Measurements from ENCODE around the gene SIPA1L3. TPM values are rescaled to one million over a fixed set of nuclear protein-coding genes. Genes with fewer than 3 reads are reported as not detected.

The SIPA1L3 gene
- total RNA-seq, 4 donors from 2014 or later = 11.1 to 25.3 (median 14.5) TPM

DNA sequence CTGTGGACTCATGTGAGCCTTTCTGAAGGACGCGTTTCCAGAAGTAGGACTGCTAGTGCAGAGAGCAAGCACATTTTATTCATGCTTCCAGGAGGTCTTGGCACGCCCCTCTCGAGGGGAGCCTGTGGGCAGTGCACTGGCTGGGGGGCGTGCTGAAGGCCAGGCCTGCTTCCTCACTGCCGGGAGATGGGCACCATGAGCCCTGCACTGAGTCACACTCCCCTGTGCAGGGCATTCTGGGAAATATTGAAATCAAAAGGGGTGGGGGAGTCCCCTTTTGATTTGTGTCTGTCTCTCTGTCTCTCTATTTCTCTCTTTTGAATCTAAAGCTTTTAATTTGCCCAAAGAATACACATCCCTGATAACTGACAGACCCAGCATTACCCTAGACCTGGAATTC, 283.1 kb downstream of the SIPA1L3 start:
- no peak overlapping the region for H3K27ac ChIP-seq
- DNase-seq = no peak
- H3K36me3 ChIP-seq = peaks cover 0 to 47% (median 0%) of the 10 kb centered on the region in 3 donors
- no peak overlapping the region for H3K4me3 ChIP-seq
- H3K9me3 ChIP-seq = no peaks in the 10 kb centered on the region
- no peaks in the 10 kb centered on the region for H3K4me1 ChIP-seq
- 52 to 65% methylated on average over 2 to 6 of the region's 6 CpGs for WGBS, 2 donors
- TF ChIP-seq, protein P1, sequence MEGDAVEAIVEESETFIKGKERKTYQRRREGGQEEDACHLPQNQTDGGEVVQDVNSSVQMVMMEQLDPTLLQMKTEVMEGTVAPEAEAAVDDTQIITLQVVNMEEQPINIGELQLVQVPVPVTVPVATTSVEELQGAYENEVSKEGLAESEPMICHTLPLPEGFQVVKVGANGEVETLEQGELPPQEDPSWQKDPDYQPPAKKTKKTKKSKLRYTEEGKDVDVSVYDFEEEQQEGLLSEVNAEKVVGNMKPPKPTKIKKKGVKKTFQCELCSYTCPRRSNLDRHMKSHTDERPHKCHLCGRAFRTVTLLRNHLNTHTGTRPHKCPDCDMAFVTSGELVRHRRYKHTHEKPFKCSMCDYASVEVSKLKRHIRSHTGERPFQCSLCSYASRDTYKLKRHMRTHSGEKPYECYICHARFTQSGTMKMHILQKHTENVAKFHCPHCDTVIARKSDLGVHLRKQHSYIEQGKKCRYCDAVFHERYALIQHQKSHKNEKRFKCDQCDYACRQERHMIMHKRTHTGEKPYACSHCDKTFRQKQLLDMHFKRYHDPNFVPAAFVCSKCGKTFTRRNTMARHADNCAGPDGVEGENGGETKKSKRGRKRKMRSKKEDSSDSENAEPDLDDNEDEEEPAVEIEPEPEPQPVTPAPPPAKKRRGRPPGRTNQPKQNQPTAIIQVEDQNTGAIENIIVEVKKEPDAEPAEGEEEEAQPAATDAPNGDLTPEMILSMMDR (IDR thresholded peaks at IDR 0.05) = no peak
- no peak for TF ChIP-seq POLR2A (IDR thresholded peaks at IDR 0.05)
- no peaks in the 10 kb centered on the region for H3K27me3 ChIP-seq
- intact Hi-C loops (cut with DNase I) = no loop called here

DNA sequence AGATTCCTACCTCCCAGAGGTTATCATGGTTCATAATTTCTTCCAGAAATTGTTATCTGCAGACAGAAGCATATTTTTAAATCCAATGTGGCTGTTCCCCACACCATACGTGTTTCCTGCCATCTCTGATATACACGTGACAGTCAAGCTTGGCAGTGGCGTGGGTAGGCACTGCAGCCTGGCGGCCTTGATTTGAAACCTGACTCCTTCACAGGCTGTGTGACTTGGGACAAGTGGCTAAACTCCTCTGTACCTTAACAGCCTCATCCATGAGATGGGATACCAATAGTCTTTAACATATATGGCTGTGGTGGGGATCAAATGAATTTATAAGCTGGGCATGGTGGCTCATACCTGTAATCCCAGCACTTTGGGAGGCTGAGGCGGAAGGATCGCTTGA, 283.8 kb downstream of the SIPA1L3 start:
- DNase-seq = no peak
- 85 to 97% methylated on average over 6 of the region's 6 CpGs for WGBS, 2 donors
- H3K27me3 ChIP-seq = no peaks in the 10 kb centered on the region
- H3K4me1 ChIP-seq = no peaks in the 10 kb centered on the region
- no peaks in the 10 kb centered on the region for H3K9me3 ChIP-seq
- no peak overlapping the region for H3K27ac ChIP-seq
- H3K36me3 ChIP-seq = peaks cover 0 to 45% (median 0%) of the 10 kb centered on the region in 3 donors
- intact Hi-C loops (cut with DNase I) = no loop called here
- no peak overlapping the region for H3K4me3 ChIP-seq
- no peak for TF ChIP-seq POLR2A (IDR thresholded peaks at IDR 0.05)

DNA sequence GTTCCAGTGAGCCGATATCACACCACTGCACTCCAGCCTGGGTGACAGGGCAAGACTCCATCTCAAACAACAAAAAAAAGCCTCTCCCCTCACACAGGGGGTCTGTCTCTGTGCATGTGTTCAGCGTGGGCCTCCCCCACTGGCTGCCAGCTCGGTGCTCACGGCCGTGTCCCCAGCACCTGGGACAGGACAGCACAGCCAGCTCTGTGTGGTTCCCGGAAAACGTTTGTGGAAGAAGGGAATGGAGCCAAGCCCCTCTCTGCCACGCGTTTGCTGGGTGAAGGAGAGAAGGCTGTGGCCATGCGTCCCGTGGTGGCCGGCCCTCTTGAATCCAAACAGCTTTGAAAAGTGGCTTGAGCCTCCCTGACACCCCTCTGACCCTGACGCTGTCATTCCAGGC, 284.7 kb downstream of the SIPA1L3 start:
- Histone ChIP-seq H3K4me1 (no peaks in the 10 kb centered on the region), H3K36me3 (peaks cover 0 to 47% (median 0%) of the 10 kb centered on the region in 3 donors), H3K27ac (no peak overlapping the region), H3K4me3 (no peak overlapping the region), H3K27me3 (no peaks in the 10 kb centered on the region), H3K9me3 (no peaks in the 10 kb centered on the region)
- DNase-seq = no peak
- intact Hi-C loops (cut with DNase I) = no loop called here
- WGBS, 2 donors = 95% methylated on average over 4 of the region's 13 CpGs; no CpG with 5 or more reads in 1 of the 2 donors
- TF ChIP-seq, protein P1 (IDR thresholded peaks at IDR 0.05) = no peak
- TF ChIP-seq POLR2A (IDR thresholded peaks at IDR 0.05) = no peak

DNA sequence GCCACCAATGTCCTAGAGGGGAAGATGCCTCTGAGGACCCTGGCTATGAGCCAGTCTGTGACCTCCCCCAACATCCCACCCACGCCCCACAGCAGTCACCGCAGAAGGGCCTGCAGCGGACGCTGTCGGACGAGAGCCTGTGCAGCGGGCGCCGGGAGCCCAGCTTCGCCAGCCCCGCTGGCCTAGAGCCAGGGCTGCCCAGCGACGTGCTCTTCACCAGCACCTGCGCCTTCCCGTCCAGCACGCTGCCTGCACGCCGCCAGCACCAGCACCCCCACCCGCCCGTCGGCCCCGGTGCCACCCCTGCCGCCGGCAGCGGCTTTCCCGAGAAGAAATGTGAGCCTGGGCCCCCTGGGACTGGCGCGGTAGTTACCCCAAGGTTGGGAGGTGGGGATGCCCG, 286.4 kb downstream of the SIPA1L3 start:
- no peak overlapping the region for H3K4me3 ChIP-seq
- intact Hi-C loops (cut with DNase I) = no loop called here
- no peaks in the 10 kb centered on the region for H3K9me3 ChIP-seq
- H3K27ac ChIP-seq = no peak overlapping the region
- WGBS, 2 donors = 92 to 95% methylated on average over 6 to 10 of the region's 29 CpGs
- no peaks in the 10 kb centered on the region for H3K27me3 ChIP-seq
- no peak for DNase-seq
- H3K4me1 ChIP-seq = no peaks in the 10 kb centered on the region
- H3K36me3 ChIP-seq = peaks cover 0 to 63% (median 0%) of the 10 kb centered on the region in 3 donors
- no peak for TF ChIP-seq POLR2A (IDR thresholded peaks at IDR 0.05)
- TF ChIP-seq, protein P1 (IDR thresholded peaks at IDR 0.05) = no peak

DNA sequence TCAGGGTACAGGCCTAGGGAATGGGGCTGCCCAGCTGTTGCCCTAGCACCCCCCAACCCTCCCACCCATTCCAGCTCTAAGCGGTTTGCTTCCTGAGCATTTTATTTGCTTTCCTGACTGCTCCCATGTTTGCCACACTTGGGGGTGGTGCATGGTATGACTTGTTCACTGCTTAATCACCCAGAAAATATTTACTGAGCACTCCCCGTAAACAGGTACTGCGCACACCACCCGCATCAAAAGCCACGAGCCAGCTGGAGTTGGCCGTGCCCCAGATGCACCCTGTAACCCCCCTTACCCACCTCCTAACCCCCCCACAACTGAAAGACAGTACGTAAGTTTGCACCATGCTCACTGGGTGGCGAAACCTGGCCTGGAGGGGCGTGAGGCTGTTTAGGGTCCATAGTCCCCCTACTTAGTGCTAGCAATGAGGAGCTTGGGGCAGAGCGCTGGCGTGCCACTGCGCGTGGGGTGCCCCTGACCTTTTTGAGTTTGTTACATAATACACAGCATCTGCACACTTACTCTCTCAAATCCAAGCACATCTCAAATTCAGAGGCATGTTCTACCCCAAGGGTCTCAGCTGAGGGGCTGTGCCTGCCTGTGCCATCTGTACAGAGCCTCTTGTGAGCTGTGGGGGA, 287.2 kb downstream of the SIPA1L3 start:
- no peak for DNase-seq

More for the DNA sequence above, 287.2 kb downstream of the SIPA1L3 start:
- H3K36me3 ChIP-seq = peaks cover 0 to 70% (median 0%) of the 10 kb centered on the region in 3 donors
- H3K4me1 ChIP-seq = no peaks in the 10 kb centered on the region
- no peak overlapping the region for H3K27ac ChIP-seq
- H3K27me3 ChIP-seq = no peaks in the 10 kb centered on the region
- H3K9me3 ChIP-seq = no peaks in the 10 kb centered on the region
- WGBS, 2 donors = 70 to 78% methylated on average over 2 to 13 of the region's 13 CpGs
- no peak overlapping the region for H3K4me3 ChIP-seq
- TF ChIP-seq, protein P1 (IDR thresholded peaks at IDR 0.05) = no peak
- TF ChIP-seq POLR2A (IDR thresholded peaks at IDR 0.05) = no peak
- intact Hi-C loops (cut with DNase I) = no loop called here
